Activated T-helper 17 cell treated with anti-CD3 and anti-CD28 coated beads, Interleukin-2, amount 50 U/mL, for 72 hours (primary cell): ENCODE results near the gene HLCS. TPM values are rescaled to one million over a fixed set of nuclear protein-coding genes. Genes with fewer than 3 reads are reported as not detected.
"Not testable (repeated sequence)": the region's sequence is repeated elsewhere in the genome, so short reads cannot be mapped to it uniquely, and the experiment has no call there.

ENCODE experiments used
- ATAC-seq: fragments of 150-1000 bp; cut with Tn5 transposase; replicated peaks from 2 replicates; pipeline ENCODE4 v1.10.0; 2021; ENCODE audit warnings: mild to moderate bottlenecking, moderate library complexity
- H3K27ac Mint-ChIP-seq: one replicate; pipeline ENCODE4 v1.8.0; 2022; ENCODE audit warnings: mixed read lengths
- H3K27me3 Mint-ChIP-seq: one replicate; pipeline ENCODE4 v1.8.0; 2022; ENCODE audit warnings: mixed read lengths
- H3K36me3 Mint-ChIP-seq: one replicate; pipeline ENCODE4 v1.8.0; 2022; ENCODE audit warnings: low read depth, mild to moderate bottlenecking, mixed read lengths
- H3K4me1 Mint-ChIP-seq: one replicate; pipeline ENCODE4 v1.8.0; 2022; ENCODE audit warnings: mixed read lengths
- H3K4me3 Mint-ChIP-seq: one replicate; pipeline ENCODE4 v1.8.0; 2022; ENCODE audit warnings: mild to moderate bottlenecking, mixed read lengths
- H3K9me3 Mint-ChIP-seq: one replicate; pipeline ENCODE4 v1.8.0; 2022; ENCODE audit warnings: mixed read lengths
- total RNA-seq, 2 donors: library from RNA; stranded (reverse); gene quantifications; one replicate each; pipeline ENCODE4 v1.2.3, GENCODE V29; 2022

The HLCS gene
- total RNA-seq, 2 donors from 2014 or later = 14.5 to 17.8 TPM

GRCh38 chr21:36990508-36991205, 24.2 kb upstream of the HLCS start:
- H3K9me3 Mint-ChIP-seq = no peaks in the 10 kb centered on the region
- ATAC-seq = no peak
- peak overlapping the region; percentile 88 for H3K4me3 Mint-ChIP-seq

DNA sequence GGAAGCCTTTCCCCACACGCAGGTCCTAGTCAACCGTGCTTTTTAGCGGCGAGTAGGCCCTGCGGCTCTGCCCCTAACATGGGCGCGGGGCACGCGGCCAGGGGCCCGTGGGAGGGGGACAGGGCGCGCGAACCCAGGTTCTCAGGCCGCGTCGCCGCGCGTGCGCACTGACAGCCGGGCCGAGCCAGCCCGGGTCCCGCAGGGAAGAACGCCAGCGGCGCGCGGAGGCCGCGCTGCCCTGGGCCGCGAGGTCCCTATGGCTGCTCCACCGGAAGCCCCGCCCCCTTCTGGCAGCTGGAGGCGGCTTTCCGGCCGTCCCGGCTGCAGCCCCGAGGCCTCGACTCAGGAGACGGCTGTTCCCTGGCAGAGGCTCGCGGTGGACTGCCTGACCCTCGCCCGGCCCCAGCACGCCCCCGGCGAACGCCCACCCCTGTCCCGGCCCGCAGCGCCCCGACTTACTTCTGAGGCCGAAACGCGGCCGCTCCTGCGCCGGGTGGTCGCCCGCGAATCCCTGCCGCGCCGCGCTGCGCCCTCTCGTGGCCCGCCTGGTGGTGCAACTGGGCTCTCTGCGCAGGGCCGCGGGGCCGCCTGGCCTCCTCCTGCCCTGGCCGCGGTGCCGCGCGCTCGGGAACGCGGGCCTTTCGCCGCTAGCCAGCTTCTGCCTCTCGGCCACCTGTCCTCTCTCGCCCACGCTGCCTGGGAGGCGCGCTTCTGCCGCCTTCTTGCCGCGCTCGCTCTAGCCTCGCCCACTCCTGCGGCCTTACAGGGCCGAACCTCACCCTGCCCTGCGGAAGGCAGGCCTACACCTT, 23.4 kb upstream of the HLCS start:
- Mint-ChIP-seq H3K36me3 (no peaks in the 10 kb centered on the region), H3K4me1 (peaks cover 10% of the 10 kb centered on the region), H3K4me3 (peak overlapping the region; percentile 88), H3K27ac (peak overlapping the region; percentile 86), H3K27me3 (no peaks in the 10 kb centered on the region), H3K9me3 (no peaks in the 10 kb centered on the region)
- ATAC-seq = peak; percentile 93

More at GRCh38 chr21:36990508-36991205, 24.2 kb upstream of the HLCS start:
- Mint-ChIP-seq H3K27me3 (no peaks in the 10 kb centered on the region), H3K36me3 (no peaks in the 10 kb centered on the region), H3K4me1 (peaks cover 12% of the 10 kb centered on the region), H3K27ac (peak overlapping the region; percentile 86)

- not testable (repeated sequence) for ATAC-seq, H3K36me3 Mint-ChIP-seq, H3K27me3 Mint-ChIP-seq, H3K4me1 Mint-ChIP-seq, H3K9me3 Mint-ChIP-seq
- H3K27ac Mint-ChIP-seq = peak overlapping the region; percentile 78
- peak overlapping the region; percentile 88 for H3K4me3 Mint-ChIP-seq
Measured at GRCh38 chr21:36989199-36989698, 22.8 kb upstream of the HLCS start.

GRCh38 chr21:36988536-36988935, 22.1 kb upstream of the HLCS start:
- peak overlapping the region; percentile 80 for H3K27ac Mint-ChIP-seq
- H3K36me3 Mint-ChIP-seq = no peaks in the 10 kb centered on the region
- peak overlapping the region; percentile 57 for H3K4me3 Mint-ChIP-seq
- peaks cover 8% of the 10 kb centered on the region for H3K4me1 Mint-ChIP-seq
- no peaks in the 10 kb centered on the region for H3K27me3 Mint-ChIP-seq
- H3K9me3 Mint-ChIP-seq = no peaks in the 10 kb centered on the region
- no peak for ATAC-seq

GRCh38 chr21:36987845-36988244, 21.4 kb upstream of the HLCS start:
- Mint-ChIP-seq H3K36me3 (no peaks in the 10 kb centered on the region), H3K4me3 (peak overlapping the region; percentile 57), H3K27ac (peak overlapping the region; percentile 80), H3K27me3 (no peaks in the 10 kb centered on the region), H3K9me3 (no peaks in the 10 kb centered on the region), H3K4me1 (peaks cover 8% of the 10 kb centered on the region)
- peak; percentile 3 for ATAC-seq

GRCh38 chr21:36985751-36986594, 19.5 kb upstream of the HLCS start:
- no peaks in the 10 kb centered on the region for H3K9me3 Mint-ChIP-seq
- no peak overlapping the region for H3K4me3 Mint-ChIP-seq
- no peaks in the 10 kb centered on the region for H3K36me3 Mint-ChIP-seq
- no peak overlapping the region for H3K27ac Mint-ChIP-seq
- peaks cover 9% of the 10 kb centered on the region for H3K4me1 Mint-ChIP-seq
- ATAC-seq = no peak
- H3K27me3 Mint-ChIP-seq = peaks cover 7% of the 10 kb centered on the region

- peaks cover 9% of the 10 kb centered on the region for H3K27me3 Mint-ChIP-seq
- H3K4me3 Mint-ChIP-seq = no peak overlapping the region
- H3K4me1 Mint-ChIP-seq = peaks cover 9% of the 10 kb centered on the region
- no peaks in the 10 kb centered on the region for H3K9me3 Mint-ChIP-seq
- no peaks in the 10 kb centered on the region for H3K36me3 Mint-ChIP-seq
- ATAC-seq = no peak
- H3K27ac Mint-ChIP-seq = no peak overlapping the region
Measured at GRCh38 chr21:36981977-36982700, 15.7 kb upstream of the HLCS start.

- no peaks in the 10 kb centered on the region for H3K9me3 Mint-ChIP-seq
- H3K27ac Mint-ChIP-seq = no peak overlapping the region
- no peak for ATAC-seq
- peaks cover 9% of the 10 kb centered on the region for H3K27me3 Mint-ChIP-seq
- peak overlapping the region; percentile 52 for H3K4me3 Mint-ChIP-seq
- no peaks in the 10 kb centered on the region for H3K36me3 Mint-ChIP-seq
- H3K4me1 Mint-ChIP-seq = peaks cover 13% of the 10 kb centered on the region
Measured at GRCh38 chr21:36981049-36981391, 14.6 kb upstream of the HLCS start.

- H3K27ac Mint-ChIP-seq = no peak overlapping the region
- peak overlapping the region; percentile 52 for H3K4me3 Mint-ChIP-seq
- H3K36me3 Mint-ChIP-seq = no peaks in the 10 kb centered on the region
- peaks cover 9% of the 10 kb centered on the region for H3K27me3 Mint-ChIP-seq
- peak; percentile 23 for ATAC-seq
- no peaks in the 10 kb centered on the region for H3K9me3 Mint-ChIP-seq
- peaks cover 11% of the 10 kb centered on the region for H3K4me1 Mint-ChIP-seq
Measured at GRCh38 chr21:36980280-36981048, 14.0 kb upstream of the HLCS start.

- H3K27ac Mint-ChIP-seq = no peak overlapping the region
- H3K27me3 Mint-ChIP-seq = peaks cover 9% of the 10 kb centered on the region
- peak; percentile 75 for ATAC-seq
- peak overlapping the region; percentile 12 for H3K4me3 Mint-ChIP-seq
- H3K4me1 Mint-ChIP-seq = peaks cover 11% of the 10 kb centered on the region
- H3K9me3 Mint-ChIP-seq = no peaks in the 10 kb centered on the region
- H3K36me3 Mint-ChIP-seq = no peaks in the 10 kb centered on the region
Measured at GRCh38 chr21:36976882-36977651, 10.6 kb upstream of the HLCS start.

GRCh38 chr21:36976228-36976861, 9.9 kb upstream of the HLCS start:
- no peak for ATAC-seq
- Mint-ChIP-seq H3K36me3 (no peaks in the 10 kb centered on the region), H3K27ac (no peak overlapping the region), H3K4me1 (peaks cover 11% of the 10 kb centered on the region), H3K9me3 (no peaks in the 10 kb centered on the region), H3K4me3 (no peak overlapping the region), H3K27me3 (peaks cover 3% of the 10 kb centered on the region)

DNA sequence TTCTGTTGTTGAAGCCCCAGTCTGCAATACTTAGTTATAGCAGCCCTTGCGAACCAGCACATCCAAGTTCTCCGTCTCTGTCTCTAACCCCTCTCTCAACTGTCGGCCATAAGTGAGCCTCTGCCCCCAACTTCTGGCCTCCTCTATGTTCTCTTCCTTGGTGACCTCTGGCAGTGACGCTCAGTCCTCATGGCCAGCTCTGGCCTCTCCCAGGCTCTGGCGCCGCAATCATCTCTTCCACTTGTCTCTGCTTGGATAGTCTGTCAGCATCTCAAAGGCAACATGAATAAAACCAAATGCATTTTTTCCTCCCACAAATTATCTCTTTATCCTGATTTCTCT, 8.4 kb upstream of the HLCS start:
- Mint-ChIP-seq H3K27ac (peak overlapping the region; percentile 5), H3K4me3 (no peak overlapping the region), H3K9me3 (no peaks in the 10 kb centered on the region), H3K4me1 (peaks cover 6% of the 10 kb centered on the region), H3K36me3 (no peaks in the 10 kb centered on the region), H3K27me3 (no peaks in the 10 kb centered on the region)
- ATAC-seq = no peak
